CD14-positive monocyte (primary cell): Measurements from ENCODE around the gene FAM193A. TPM values are rescaled to one million over a fixed set of nuclear protein-coding genes. Genes with fewer than 3 reads are reported as not detected.

Experiments
- DNase-seq, 3 donors: peaks; one replicate each; pipeline ENCODE4 v3.0.0-alpha.2; 2011 to 2022
- H2AFZ ChIP-seq: 2 replicates; pipeline ENCODE4 v1.6.0; 2012; ENCODE audit warnings: mild to moderate bottlenecking, low read depth, low read length, inconsistent platforms; ENCODE audit not compliant: insufficient read depth, poor library complexity, severe bottlenecking
- H3K27ac ChIP-seq, 2 donors: 1 replicate in 1 of 2; 2 replicates in 1 of 2; pipeline ENCODE4 v1.5.1; 2012 to 2013; ENCODE audit warnings: low read length in 2 of 2, control low read depth in 1 of 2, inconsistent platforms in 1 of 2, low read depth in 1 of 2, mild to moderate bottlenecking in 1 of 2
- H3K27me3 ChIP-seq, 2 donors: one replicate each; pipeline versions ENCODE4 v1.6.0 to v1.6.1; 2011 to 2013; ENCODE audit warnings: low read length in 2 of 2; ENCODE audit not compliant: control insufficient read depth in 2 of 2, insufficient read depth in 2 of 2
- H3K36me3 ChIP-seq, 2 donors: replicated peaks in 1 of 2; 1 replicate in 1 of 2; 2 replicates in 1 of 2; pipeline versions ENCODE4 v1.5.1 to v1.6.1; 2012 to 2013; ENCODE audit warnings: low read length in 2 of 2, control low read depth in 1 of 2, inconsistent platforms in 1 of 2, mild to moderate bottlenecking in 1 of 2; ENCODE audit not compliant: insufficient read depth in 2 of 2, control insufficient read depth in 1 of 2
- H3K4me1 ChIP-seq, 2 donors: 1 replicate in 1 of 2; 2 replicates in 1 of 2; pipeline versions ENCODE4 v1.5.1 to v1.6.1; 2012 to 2013; ENCODE audit warnings: low read length in 2 of 2, control low read depth in 1 of 2, inconsistent platforms in 1 of 2, mild to moderate bottlenecking in 1 of 2, moderate library complexity in 1 of 2; ENCODE audit not compliant: insufficient read depth in 2 of 2, control insufficient read depth in 1 of 2
- H3K4me2 ChIP-seq: replicated peaks from 2 replicates; pipeline ENCODE3; 2012; ENCODE audit warnings: low read length, moderate library complexity, mild to moderate bottlenecking; ENCODE audit not compliant: poor library complexity, severe bottlenecking; ENCODE audit errors: extremely low read depth
- H3K4me3 ChIP-seq, 3 experiments: fragments of 200-600 bp in 1 of 3; sonication (generic) in 1 of 3; replicated peaks in 1 of 3; 1 replicate in 2 of 3; 2 replicates in 1 of 3; pipeline ENCODE4 v1.5.1; 2011 to 2013; ENCODE audit warnings: low read length in 3 of 3, mild to moderate bottlenecking in 3 of 3, control low read depth in 2 of 3, low read depth in 2 of 3, inconsistent platforms in 1 of 3, moderate library complexity in 1 of 3
- H3K79me2 ChIP-seq: 2 replicates; pipeline ENCODE4 v1.6.0; 2012; ENCODE audit warnings: mild to moderate bottlenecking, control low read depth, inconsistent platforms, low read length, moderate library complexity; ENCODE audit not compliant: insufficient read depth
- H3K9ac ChIP-seq: 2 replicates; pipeline ENCODE4 v1.6.0; 2017; ENCODE audit warnings: low read length, mild to moderate bottlenecking; ENCODE audit not compliant: insufficient read depth, poor library complexity, severe bottlenecking
- H3K9me3 ChIP-seq, 2 donors: replicated peaks in 1 of 2; 1 replicate in 1 of 2; 2 replicates in 1 of 2; pipeline versions ENCODE4 v1.5.1 to v1.6.1; 2012 to 2013; ENCODE audit warnings: low read length in 2 of 2, control low read depth in 1 of 2; ENCODE audit not compliant: control insufficient read depth in 1 of 2, insufficient read depth in 1 of 2
- H4K20me1 ChIP-seq: 2 replicates; pipeline ENCODE4 v1.6.0; 2012; ENCODE audit warnings: mild to moderate bottlenecking, low read length, control low read depth, moderate library complexity; ENCODE audit not compliant: insufficient read depth
- H3K27ac Mint-ChIP-seq, 7 donors: one replicate each; pipeline ENCODE4 v1.8.0; 2020; ENCODE audit warnings: mild to moderate bottlenecking in 7 of 7, mixed read lengths in 7 of 7, moderate library complexity in 6 of 7, inconsistent platforms in 2 of 7
- H3K27me3 Mint-ChIP-seq, 3 donors: one replicate each; pipeline ENCODE4 v1.8.0; 2021 to 2022; ENCODE audit warnings: low read depth in 3 of 3, mild to moderate bottlenecking in 3 of 3, mixed read lengths in 3 of 3, moderate library complexity in 3 of 3, inconsistent platforms in 1 of 3
- H3K36me3 Mint-ChIP-seq, 2 donors: one replicate each; pipeline ENCODE4 v1.8.0; 2020; ENCODE audit warnings: mixed read lengths in 2 of 2, inconsistent platforms in 1 of 2, mild to moderate bottlenecking in 1 of 2
- H3K4me1 Mint-ChIP-seq: one replicate; pipeline ENCODE4 v1.8.0; 2020; ENCODE audit warnings: mild to moderate bottlenecking, mixed read lengths
- H3K4me3 Mint-ChIP-seq, 2 donors: one replicate each; pipeline ENCODE4 v1.8.0; 2020; ENCODE audit warnings: mild to moderate bottlenecking in 2 of 2, mixed read lengths in 2 of 2, moderate library complexity in 1 of 2
- H3K9me3 Mint-ChIP-seq, 7 donors: one replicate each; pipeline ENCODE4 v1.8.0; 2020 to 2022; ENCODE audit warnings: mixed read lengths in 7 of 7, mild to moderate bottlenecking in 6 of 7, moderate library complexity in 6 of 7, inconsistent platforms in 2 of 7
- WGBS: methylation state at CpG from one replicate; pipeline ENCODE4 v1.1.5; 2013; ENCODE audit warnings: missing lambda C conversion rate; ENCODE audit not compliant: insufficient coverage; 5-methylcytosine and 5-hydroxymethylcytosine counted together
- intact Hi-C, 2 donors: fragments of 100-400 bp; cut with micrococcal nuclease; formaldehyde crosslinking; loops; one replicate each; pipeline versions ENCODE4 v1.15.0 to v1.15.1; 2023
- polyA plus RNA-seq, 3 donors: library from polyadenylated mRNA; depleted of rRNA in 1 of 3; unstranded in 2 of 3; stranded (reverse) in 1 of 3; fragments of 300-500 nt in 2 of 3; fragments of >200 nt in 1 of 3; fragmentation: Illumina TruSeq in 2 of 3; gene quantifications; 1 replicate in 2 of 3; 2 replicates in 1 of 3; pipeline ENCODE4 v1.2.3, GENCODE V29; 2012 to 2021
- TF ChIP-seq, protein P1 (sequence below): fragments of 200-600 bp; IDR thresholded peaks from one replicate; pipeline ENCODE4 v1.8.0; 2022; ENCODE audit warnings: antibody characterized with exemption, mild to moderate bottlenecking

Gene FAM193A
- polyA plus RNA-seq, 3 donors: 0.66 to 11.8 (median 0.82) TPM

DNA sequence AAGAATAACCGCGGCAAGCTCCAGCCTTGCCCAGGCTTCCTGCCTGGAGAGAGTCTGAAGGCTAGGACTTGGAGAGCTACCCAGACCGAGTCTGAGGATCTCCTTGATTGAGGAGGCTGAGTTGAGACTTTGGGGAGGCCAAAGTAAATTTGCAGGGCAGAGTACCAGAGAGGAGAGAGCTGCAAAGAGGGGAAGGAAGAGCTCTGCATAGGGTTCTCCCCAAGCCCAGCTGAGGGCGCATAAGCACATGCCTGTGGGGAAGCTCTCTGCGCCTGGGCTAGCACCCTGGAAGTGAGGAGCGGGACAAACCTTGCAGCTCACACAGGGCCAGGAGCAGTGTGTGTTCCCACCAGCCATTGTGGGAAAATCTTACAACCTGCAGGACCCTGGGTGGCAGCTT is 56.1 kb downstream of the FAM193A start:
- Mint-ChIP-seq H3K27me3 (peaks cover 1 to 2% (median 1%) of the 10 kb centered on the region in 3 donors), H3K36me3 (peaks cover 15 to 18% of the 10 kb centered on the region in 2 donors), H3K4me3 (peak overlapping the region in 1 of 2 donors; percentile 21), H3K4me1 (peaks cover 36% of the 10 kb centered on the region), H3K9me3 (no peaks in the 10 kb centered on the region), H3K27ac (peak overlapping the region in 4 of 7 donors; percentile 64 to 75 (median 69))
- intact Hi-C loops: no loop called here
- Histone ChIP-seq H3K27me3 (no peaks in the 10 kb centered on the region), H3K4me3 (no peak overlapping the region), H3K9me3 (no peaks in the 10 kb centered on the region), H3K36me3 (peaks cover 10 to 17% of the 10 kb centered on the region in 2 donors), H3K9ac (peak overlapping the region; percentile 8), H3K27ac (peak overlapping the region in 1 of 2 donors; percentile 26), H4K20me1 (peaks cover 100% of the 10 kb centered on the region), H3K4me2 (no peak overlapping the region), H2AFZ (no peak overlapping the region), H3K4me1 (peaks cover 22 to 28% of the 10 kb centered on the region in 2 donors), H3K79me2 (peaks cover 98% of the 10 kb centered on the region)
- WGBS: 20% methylated on average over 4 of the region's 6 CpGs
- TF ChIP-seq, protein P1, sequence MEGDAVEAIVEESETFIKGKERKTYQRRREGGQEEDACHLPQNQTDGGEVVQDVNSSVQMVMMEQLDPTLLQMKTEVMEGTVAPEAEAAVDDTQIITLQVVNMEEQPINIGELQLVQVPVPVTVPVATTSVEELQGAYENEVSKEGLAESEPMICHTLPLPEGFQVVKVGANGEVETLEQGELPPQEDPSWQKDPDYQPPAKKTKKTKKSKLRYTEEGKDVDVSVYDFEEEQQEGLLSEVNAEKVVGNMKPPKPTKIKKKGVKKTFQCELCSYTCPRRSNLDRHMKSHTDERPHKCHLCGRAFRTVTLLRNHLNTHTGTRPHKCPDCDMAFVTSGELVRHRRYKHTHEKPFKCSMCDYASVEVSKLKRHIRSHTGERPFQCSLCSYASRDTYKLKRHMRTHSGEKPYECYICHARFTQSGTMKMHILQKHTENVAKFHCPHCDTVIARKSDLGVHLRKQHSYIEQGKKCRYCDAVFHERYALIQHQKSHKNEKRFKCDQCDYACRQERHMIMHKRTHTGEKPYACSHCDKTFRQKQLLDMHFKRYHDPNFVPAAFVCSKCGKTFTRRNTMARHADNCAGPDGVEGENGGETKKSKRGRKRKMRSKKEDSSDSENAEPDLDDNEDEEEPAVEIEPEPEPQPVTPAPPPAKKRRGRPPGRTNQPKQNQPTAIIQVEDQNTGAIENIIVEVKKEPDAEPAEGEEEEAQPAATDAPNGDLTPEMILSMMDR: no peak
- DNase-seq: peak in 1 of 3 donors; percentile 8

DNA sequence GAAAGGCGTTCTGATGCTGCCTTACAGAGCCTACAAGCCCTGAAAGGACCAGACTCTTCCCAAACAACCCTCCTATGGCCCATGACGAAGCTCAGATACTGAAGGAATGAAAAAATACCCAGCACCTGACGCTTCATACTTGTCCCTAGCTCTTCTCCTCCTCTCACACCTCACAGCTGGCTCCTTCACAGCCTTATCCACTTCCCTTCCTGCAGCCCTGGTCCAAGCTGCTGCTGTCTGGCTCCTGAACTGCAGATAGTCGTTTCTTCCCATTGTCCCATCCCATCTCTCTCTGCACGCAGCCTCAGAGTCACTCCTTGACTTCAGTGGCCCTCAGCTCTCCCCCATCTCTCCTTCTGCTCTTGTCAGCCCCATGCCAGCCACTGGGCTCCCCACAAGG is 56.6 kb downstream of the FAM193A start:
- DNase-seq: no peak
- Mint-ChIP-seq H3K4me1 (peaks cover 40% of the 10 kb centered on the region), H3K27me3 (peaks cover 1 to 2% (median 1%) of the 10 kb centered on the region in 3 donors), H3K36me3 (peaks cover 17 to 22% of the 10 kb centered on the region in 2 donors), H3K9me3 (no peaks in the 10 kb centered on the region), H3K27ac (peak overlapping the region in 1 of 7 donors; percentile 13), H3K4me3 (no peak overlapping the region)
- Histone ChIP-seq H3K4me3 (no peak overlapping the region), H3K27ac (peak overlapping the region in 1 of 2 donors; percentile 26), H2AFZ (no peak overlapping the region), H3K27me3 (no peaks in the 10 kb centered on the region), H3K4me2 (no peak overlapping the region), H3K9ac (peak overlapping the region; percentile 8), H3K9me3 (no peaks in the 10 kb centered on the region), H3K4me1 (peaks cover 22 to 30% of the 10 kb centered on the region in 2 donors), H4K20me1 (peaks cover 100% of the 10 kb centered on the region), H3K79me2 (peaks cover 98% of the 10 kb centered on the region), H3K36me3 (peaks cover 10 to 20% of the 10 kb centered on the region in 2 donors)
- intact Hi-C loops: no loop called here
- WGBS: 19% methylated on average over 3 of the region's 5 CpGs
- TF ChIP-seq, protein P1: no peak
